ENCODE measurements around the gene IQCH.

IQCH gene

DNA sequence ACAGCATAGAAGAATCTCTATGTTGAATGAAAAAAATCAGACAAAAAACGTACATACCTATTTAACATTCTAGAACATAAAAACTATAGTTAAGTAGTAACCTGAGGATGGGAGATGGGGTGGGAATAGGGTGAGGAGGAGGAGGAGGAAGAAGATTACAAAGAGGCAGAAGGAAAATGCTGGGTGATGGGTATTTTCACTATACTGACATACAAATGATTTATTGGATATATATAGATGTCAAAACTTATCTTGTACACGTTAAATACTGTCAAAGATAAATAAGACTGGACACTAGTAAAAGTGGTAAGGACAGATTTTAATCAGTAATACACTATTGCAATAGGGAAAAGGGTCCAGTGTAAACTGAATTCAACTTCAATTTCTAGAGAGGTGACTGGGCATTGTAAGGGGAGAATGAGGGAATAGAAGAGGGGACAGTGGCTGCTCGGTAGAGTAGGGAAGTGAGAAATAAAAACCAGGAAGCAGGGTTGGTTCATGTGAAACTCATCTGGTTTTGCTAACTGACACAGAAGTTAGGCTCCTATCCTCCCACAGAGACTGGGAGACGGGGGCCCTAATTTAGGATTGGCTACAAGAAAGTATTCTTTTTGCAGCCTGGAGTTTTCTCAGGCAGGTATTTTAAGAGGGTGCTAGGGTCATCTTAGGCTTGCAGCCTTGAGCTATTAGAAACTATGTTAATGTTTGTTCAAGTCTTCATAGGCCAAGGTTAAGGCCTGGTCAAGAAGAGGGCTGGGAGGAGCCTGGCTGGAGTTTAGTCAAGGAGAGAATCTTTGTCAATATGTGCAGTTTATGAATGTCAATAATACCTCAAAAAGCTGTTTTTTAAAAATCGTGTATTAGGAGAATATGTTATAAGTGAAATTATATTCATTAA is 251.3 kb downstream of the IQCH start:
- Mint-ChIP-seq H3K27me3 (ENCODE audit: low read depth, poor library complexity) (peaks cover 14% of the 10 kb centered on the region), H3K4me3 (no peak overlapping the region), H3K4me1 (peaks cover 20% of the 10 kb centered on the region), H3K36me3 (ENCODE audit: low read depth) (no peaks in the 10 kb centered on the region), H3K27ac (peak overlapping the region; percentile 20), H3K9me3 (no peaks in the 10 kb centered on the region)
- TF ChIP-seq, protein P1, sequence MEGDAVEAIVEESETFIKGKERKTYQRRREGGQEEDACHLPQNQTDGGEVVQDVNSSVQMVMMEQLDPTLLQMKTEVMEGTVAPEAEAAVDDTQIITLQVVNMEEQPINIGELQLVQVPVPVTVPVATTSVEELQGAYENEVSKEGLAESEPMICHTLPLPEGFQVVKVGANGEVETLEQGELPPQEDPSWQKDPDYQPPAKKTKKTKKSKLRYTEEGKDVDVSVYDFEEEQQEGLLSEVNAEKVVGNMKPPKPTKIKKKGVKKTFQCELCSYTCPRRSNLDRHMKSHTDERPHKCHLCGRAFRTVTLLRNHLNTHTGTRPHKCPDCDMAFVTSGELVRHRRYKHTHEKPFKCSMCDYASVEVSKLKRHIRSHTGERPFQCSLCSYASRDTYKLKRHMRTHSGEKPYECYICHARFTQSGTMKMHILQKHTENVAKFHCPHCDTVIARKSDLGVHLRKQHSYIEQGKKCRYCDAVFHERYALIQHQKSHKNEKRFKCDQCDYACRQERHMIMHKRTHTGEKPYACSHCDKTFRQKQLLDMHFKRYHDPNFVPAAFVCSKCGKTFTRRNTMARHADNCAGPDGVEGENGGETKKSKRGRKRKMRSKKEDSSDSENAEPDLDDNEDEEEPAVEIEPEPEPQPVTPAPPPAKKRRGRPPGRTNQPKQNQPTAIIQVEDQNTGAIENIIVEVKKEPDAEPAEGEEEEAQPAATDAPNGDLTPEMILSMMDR (IDR thresholded peaks at IDR 0.05): no peak
- DNase-seq: no peak

DNA sequence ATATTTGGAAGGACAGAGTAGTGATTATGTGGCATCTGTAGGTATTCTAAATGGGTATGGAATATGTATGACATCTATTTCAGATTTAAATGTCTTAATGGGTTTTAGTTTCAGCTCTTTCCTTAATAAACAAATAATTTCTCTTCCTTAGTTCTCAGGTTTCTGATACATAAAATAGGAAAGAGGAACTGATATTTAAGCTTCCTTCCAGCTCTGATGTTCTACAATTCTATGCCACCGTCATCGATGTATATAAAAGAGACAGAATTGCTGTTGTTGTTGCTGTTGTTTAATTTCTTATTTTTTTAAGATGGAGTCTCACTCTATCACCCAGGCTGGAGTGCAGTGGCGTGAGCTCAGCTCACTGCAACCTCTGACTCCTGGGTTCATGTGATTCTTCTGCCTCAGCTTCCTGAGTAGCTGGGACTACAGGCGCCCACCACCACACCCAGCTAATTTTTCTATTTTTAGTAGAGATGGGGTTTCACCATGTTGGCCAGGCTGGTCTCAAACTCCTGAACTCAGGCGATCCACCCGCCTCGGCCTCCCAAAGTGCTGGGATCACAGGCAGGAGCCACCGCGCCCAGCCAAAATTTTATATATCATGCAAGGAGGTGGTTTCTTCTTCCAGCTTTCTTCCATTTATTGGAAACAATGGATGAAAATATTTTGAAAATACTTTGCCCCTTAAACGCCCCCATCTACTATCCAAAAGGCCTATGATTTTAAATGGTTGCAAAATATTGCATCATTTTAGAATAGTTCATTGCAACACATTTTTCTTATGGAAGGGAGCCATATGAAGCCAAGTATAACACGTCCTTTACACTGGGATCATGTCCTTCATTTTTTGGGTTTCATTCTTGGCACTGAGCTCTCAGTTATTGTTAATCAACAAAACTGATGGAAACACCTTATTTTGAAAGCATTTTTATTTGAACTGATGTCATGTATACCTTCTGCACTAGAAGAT is 252.5 kb downstream of the IQCH start:
- no peak for DNase-seq

DNA sequence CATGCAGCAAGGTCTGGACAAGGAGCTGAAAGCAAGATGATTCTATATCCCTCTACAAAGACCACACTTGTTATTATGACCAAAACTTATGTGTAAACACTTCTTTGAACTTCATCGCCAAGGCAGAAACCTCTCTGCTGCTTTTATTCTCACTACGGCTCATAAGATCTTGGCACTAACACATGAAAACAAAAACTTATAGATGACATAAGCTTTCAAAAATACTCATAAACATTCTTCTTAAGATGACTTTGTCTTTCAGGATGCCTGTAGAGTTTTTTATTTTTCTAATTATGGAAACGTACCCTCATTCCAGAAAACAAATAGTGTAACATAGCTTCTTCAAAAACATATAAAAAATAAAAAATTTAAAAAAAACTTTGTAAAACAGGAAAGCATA is 253.8 kb downstream of the IQCH start:
- Mint-ChIP-seq H3K9me3 (no peaks in the 10 kb centered on the region), H3K4me1 (peaks cover 10% of the 10 kb centered on the region), H3K27me3 (ENCODE audit: low read depth, poor library complexity) (peaks cover 11% of the 10 kb centered on the region), H3K36me3 (ENCODE audit: low read depth) (peaks cover 8% of the 10 kb centered on the region), H3K27ac (no peak overlapping the region), H3K4me3 (no peak overlapping the region)
- DNase-seq: no peak
- TF ChIP-seq, protein P1 (IDR thresholded peaks at IDR 0.05): no peak

More for the DNA sequence above, 252.5 kb downstream of the IQCH start:
- peaks cover 11% of the 10 kb centered on the region for H3K4me1 Mint-ChIP-seq
- H3K4me3 Mint-ChIP-seq: no peak overlapping the region
- TF ChIP-seq, protein P1 (IDR thresholded peaks at IDR 0.05): no peak
- no peaks in the 10 kb centered on the region for H3K9me3 Mint-ChIP-seq
- peaks cover 3% of the 10 kb centered on the region for H3K36me3 Mint-ChIP-seq (ENCODE audit: low read depth)
- H3K27ac Mint-ChIP-seq: no peak overlapping the region
- peaks cover 14% of the 10 kb centered on the region for H3K27me3 Mint-ChIP-seq (ENCODE audit: low read depth, poor library complexity)

DNA sequence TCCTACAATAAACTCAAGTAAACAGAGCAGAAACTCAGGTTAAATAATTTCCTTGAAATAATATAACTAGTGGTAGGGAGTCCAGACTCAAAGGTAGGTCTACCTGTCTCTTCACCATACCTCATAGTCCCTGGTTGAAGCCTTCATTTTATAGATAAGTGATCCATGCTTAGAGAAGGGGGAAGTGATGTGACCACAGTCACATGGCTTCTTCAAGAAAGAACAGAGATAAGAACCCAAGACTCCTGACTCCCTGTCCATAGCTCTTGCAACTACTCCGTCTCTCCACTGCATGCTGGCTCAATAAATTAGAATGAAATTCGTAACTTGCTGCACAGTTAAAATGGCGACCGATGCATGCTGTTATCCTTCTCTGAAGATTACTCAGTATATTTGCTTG is 255.3 kb downstream of the IQCH start:
- TF ChIP-seq, protein P1 (IDR thresholded peaks at IDR 0.05): no peak
- H3K4me3 Mint-ChIP-seq: no peak overlapping the region
- H3K4me1 Mint-ChIP-seq: peaks cover 16% of the 10 kb centered on the region
- no peak overlapping the region for H3K27ac Mint-ChIP-seq
- H3K9me3 Mint-ChIP-seq: no peaks in the 10 kb centered on the region
- peaks cover 11% of the 10 kb centered on the region for H3K36me3 Mint-ChIP-seq (ENCODE audit: low read depth)
- DNase-seq: no peak
- H3K27me3 Mint-ChIP-seq (ENCODE audit: low read depth, poor library complexity): peaks cover 8% of the 10 kb centered on the region

DNA sequence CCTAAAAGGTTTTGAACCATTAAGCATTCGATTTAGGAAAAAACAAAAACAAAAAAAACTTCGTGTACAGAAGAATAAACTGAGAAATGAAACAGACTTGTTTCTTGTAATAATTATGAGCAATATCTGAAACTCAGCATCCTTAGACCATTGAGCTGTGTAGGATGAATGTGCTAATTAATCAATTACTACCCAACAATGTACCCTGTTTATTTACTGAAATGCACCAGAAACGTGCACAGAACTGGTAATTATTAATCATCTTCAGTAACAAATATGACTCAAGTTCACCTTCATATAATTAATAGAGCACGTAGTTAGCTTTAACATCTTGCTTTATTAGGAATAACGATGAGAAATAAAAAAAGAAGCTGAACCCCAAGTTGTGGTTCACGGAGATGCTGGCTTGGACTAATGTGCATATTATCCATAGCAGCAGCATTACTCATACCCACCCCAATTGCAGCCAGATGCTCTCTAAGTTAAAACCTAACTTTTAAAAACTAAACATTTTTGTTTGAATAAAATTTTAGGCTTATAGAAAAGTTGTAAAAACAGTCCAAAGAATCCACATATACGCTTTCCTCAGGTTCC is 256.1 kb downstream of the IQCH start:
- H3K4me1 Mint-ChIP-seq: peaks cover 12% of the 10 kb centered on the region

More for the DNA sequence above, 256.1 kb downstream of the IQCH start:
- Mint-ChIP-seq H3K4me3 (no peak overlapping the region), H3K36me3 (ENCODE audit: low read depth) (peaks cover 15% of the 10 kb centered on the region), H3K9me3 (no peaks in the 10 kb centered on the region), H3K27me3 (ENCODE audit: low read depth, poor library complexity) (peaks cover 10% of the 10 kb centered on the region), H3K27ac (no peak overlapping the region)
- TF ChIP-seq, protein P1 (IDR thresholded peaks at IDR 0.05): no peak
- DNase-seq: no peak
